OCI-LY7 (cell line): ENCODE measurements around the gene KRT86.

Experiments used
- CTCF ChIP-seq: fragments of 200-600 bp; sonication (generic); conservative IDR thresholded peaks from 2 replicates; pipeline ENCODE4 v1.5.1; 2014; ENCODE audit warnings: mild to moderate bottlenecking, antibody characterized with exemption, low read length, moderate library complexity, mixed read lengths
- EZH2phosphoT487 ChIP-seq: fragments of 200-600 bp; sonication (generic); IDR thresholded peaks from 2 replicates; pipeline ENCODE4 v1.6.1; 2018; ENCODE audit warnings: low read depth, borderline replicate concordance, mild to moderate bottlenecking, mixed run types, antibody characterized with exemption, low read length, moderate library complexity, mixed read lengths

- TF ChIP-seq CTCF: no peak
- no peak for TF ChIP-seq EZH2phosphoT487
Measured at GRCh38 chr12:52351196-52352059, 77.0 kb downstream of the KRT86 start.
